GM12878 (cell line): ENCODE measurements around the gene MRPS18B. TPM values are rescaled to one million over a fixed set of nuclear protein-coding genes. Genes with fewer than 3 reads are reported as not detected.

Experiments
- BRCA1 ChIP-seq: IDR thresholded peaks from 2 replicates; pipeline ENCODE4 v1.6.1; 2011; ENCODE audit warnings: low read depth, low read length, improper control_type of control experiment
- DPF2 ChIP-seq: fragments of 450-650 bp; IDR thresholded peaks from 2 replicates; pipeline ENCODE4 v1.6.1; 2017; ENCODE audit warnings: mild to moderate bottlenecking
- FOXK2 ChIP-seq: fragments of 450-650 bp; IDR thresholded peaks from 2 replicates; pipeline ENCODE4 v1.6.1; 2017; ENCODE audit warnings: mild to moderate bottlenecking, moderate library complexity
- FOXM1 ChIP-seq: IDR thresholded peaks from 2 replicates; pipeline ENCODE4 v1.6.1; 2012; ENCODE audit warnings: low read depth, mild to moderate bottlenecking, inconsistent platforms, low read length, moderate library complexity
- GATAD2B ChIP-seq: fragments of 450-650 bp; conservative IDR thresholded peaks from 2 replicates; pipeline ENCODE4 v1.6.1; 2017; ENCODE audit warnings: low read depth, mild to moderate bottlenecking, moderate library complexity
- IKZF2 ChIP-seq, 2 experiments: fragments of 450-650 bp; IDR thresholded peaks; 2 replicates each; pipeline ENCODE4 v1.6.1; 2017; ENCODE audit warnings: mild to moderate bottlenecking in 2 of 2, moderate library complexity in 2 of 2
- KAT2A ChIP-seq: conservative IDR thresholded peaks from 2 replicates; pipeline ENCODE4 v1.6.1; 2011; ENCODE audit warnings: low read depth, low read length; ENCODE audit not compliant: control insufficient read depth
- LARP7 ChIP-seq: fragments of 450-650 bp; IDR thresholded peaks from 2 replicates; pipeline ENCODE4 v1.6.1; 2017; ENCODE audit warnings: mild to moderate bottlenecking
- POLR2AphosphoS2 ChIP-seq: IDR thresholded peaks from 2 replicates; pipeline ENCODE4 v1.6.1; 2011; ENCODE audit warnings: low read depth, mild to moderate bottlenecking, low read length, improper control_type of control experiment, moderate library complexity
- SPI1 ChIP-seq: IDR thresholded peaks from 2 replicates; pipeline ENCODE4 v1.6.1; 2011; ENCODE audit warnings: low read depth, mild to moderate bottlenecking, low read length, moderate library complexity, borderline replicate concordance; ENCODE audit not compliant: insufficient read depth
- STAT1 ChIP-seq: fragments of 450-650 bp; conservative IDR thresholded peaks from 2 replicates; pipeline ENCODE4 v1.6.1; 2014; ENCODE audit warnings: antibody characterized with exemption, mild to moderate bottlenecking
- polyA plus RNA-seq, 11 experiments: library from polyadenylated mRNA; depleted of rRNA in 4 of 11; unstranded in 6 of 11; stranded (reverse) in 5 of 11; fragments of >200 nt; fragmentation: Nextera tagmentation in 4 of 11; fragmentation: Illumina TruSeq in 1 of 11; extraction: Ambion mirVana in 4 of 11; extraction: Trizol in 1 of 11; gene quantifications; 1 replicate in 1 of 11; 2 replicates in 10 of 11; pipeline versions ENCODE4 v1.2.1 to v1.2.3, GENCODE V29; 2011 to 2016; ENCODE audit warnings: inconsistent platforms in 2 of 11, missing spikeins in 2 of 11, low read depth in 1 of 11
- total RNA-seq, 4 experiments: library from RNA; depleted of rRNA in 3 of 4; stranded (reverse); fragments of >200 nt in 3 of 4; fragmentation: Illumina TruSeq in 1 of 4; extraction: Trizol in 1 of 4; gene quantifications; 2 replicates each; pipeline versions ENCODE4 v1.2.1 to v1.2.3, GENCODE V29; 2013 to 2021
- TF ChIP-seq, protein P1 (sequence below): fragments of 450-650 bp; formaldehyde crosslinking; IDR thresholded peaks from 2 replicates; pipeline ENCODE4 v1.4.0; 2022; ENCODE audit warnings: mild to moderate bottlenecking, moderate library complexity
- TF ChIP-seq, protein P2 (sequence below): fragments of 450-650 bp; IDR thresholded peaks from 2 replicates; pipeline ENCODE4 v1.6.1; 2016; ENCODE audit warnings: mild to moderate bottlenecking
- TF ChIP-seq, protein P3 (sequence below): IDR thresholded peaks from 2 replicates; pipeline ENCODE4 v1.6.1; 2012; ENCODE audit warnings: mild to moderate bottlenecking, low read depth, low read length

Gene MRPS18B
- total and polyA plus RNA-seq, 10 of the 15 experiments (the other 5 are each of a cell fraction or from before 2014, with no cell fraction given) = 80.9 to 259 (median 140) TPM

DNA sequence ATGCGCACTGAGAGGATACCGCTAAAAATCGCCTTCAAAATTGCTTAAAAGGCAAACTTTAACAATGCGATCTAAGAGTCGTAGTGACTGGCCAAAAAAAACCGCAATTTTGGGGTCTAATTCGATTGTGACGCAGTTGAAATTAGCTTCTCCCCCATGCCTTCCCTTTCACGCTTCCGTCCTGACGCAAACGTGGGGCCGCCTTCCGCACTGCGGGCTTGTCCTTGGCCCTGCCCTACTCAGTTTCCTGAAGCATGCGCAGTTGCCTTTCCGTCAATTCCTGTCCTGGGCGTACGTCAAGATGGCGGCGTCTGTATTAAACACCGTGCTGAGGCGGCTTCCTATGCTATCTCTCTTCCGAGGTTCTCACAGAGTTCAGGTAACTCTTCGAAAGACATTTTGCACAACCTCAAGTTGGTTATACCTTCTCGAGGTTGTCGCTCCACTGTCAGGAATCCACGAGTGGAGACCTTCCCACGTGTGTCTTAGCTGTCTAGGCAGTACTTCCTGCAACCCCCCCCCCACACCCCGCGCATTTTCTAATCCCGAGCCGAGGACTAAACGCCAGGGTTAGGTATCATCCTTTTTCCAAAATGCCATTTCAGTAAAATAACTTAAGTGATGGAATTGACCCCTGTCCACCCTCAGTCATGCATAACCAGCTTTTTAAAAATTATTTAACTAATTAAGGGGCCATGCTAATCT is at the start of gene MRPS18B (continued):
- TF ChIP-seq, protein P1, sequence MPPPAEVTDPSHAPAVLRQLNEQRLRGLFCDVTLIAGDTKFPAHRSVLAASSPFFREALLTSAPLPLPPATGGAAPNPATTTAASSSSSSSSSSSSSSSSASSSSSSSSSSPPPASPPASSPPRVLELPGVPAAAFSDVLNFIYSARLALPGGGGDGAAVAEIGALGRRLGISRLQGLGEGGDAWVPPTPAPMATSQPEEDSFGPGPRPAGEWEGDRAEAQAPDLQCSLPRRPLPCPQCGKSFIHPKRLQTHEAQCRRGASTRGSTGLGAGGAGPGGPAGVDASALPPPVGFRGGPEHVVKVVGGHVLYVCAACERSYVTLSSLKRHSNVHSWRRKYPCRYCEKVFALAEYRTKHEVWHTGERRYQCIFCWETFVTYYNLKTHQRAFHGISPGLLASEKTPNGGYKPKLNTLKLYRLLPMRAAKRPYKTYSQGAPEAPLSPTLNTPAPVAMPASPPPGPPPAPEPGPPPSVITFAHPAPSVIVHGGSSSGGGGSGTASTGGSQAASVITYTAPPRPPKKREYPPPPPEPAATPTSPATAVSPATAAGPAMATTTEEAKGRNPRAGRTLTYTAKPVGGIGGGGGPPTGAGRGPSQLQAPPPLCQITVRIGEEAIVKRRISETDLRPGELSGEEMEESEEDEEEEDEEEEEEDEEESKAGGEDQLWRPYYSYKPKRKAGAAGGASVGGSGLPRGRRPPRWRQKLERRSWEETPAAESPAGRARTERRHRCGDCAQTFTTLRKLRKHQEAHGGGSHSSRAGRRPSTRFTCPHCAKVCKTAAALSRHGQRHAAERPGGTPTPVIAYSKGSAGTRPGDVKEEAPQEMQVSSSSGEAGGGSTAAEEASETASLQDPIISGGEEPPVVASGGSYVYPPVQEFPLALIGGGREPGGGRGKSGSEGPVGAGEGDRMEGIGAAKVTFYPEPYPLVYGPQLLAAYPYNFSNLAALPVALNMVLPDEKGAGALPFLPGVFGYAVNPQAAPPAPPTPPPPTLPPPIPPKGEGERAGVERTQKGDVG = no peak
- TF ChIP-seq IKZF2 (IDR thresholded peaks at IDR 0.05) (no peak; a peak in 1 of 4 replicates), BRCA1 (no peak), FOXK2 (peak; percentile 44; the same call in 1 of the 2 replicates), LARP7 (0 out of 2 replicates have a peak, but pooled peaks have one; percentile 58), DPF2 (peak; percentile 52; the same call in 1 of the 2 replicates), POLR2AphosphoS2 (peak; percentile 75; the same call in 1 of the 2 replicates), FOXM1 (no peak), SPI1 (peak; percentile 48; the same call in 1 of the 2 replicates), KAT2A (no peak), GATAD2B (peak; percentile 66; the same call in 1 of the 2 replicates), STAT1 (0 out of 2 replicates have a peak, but pooled peaks have one; percentile 55)
- TF ChIP-seq, protein P2, sequence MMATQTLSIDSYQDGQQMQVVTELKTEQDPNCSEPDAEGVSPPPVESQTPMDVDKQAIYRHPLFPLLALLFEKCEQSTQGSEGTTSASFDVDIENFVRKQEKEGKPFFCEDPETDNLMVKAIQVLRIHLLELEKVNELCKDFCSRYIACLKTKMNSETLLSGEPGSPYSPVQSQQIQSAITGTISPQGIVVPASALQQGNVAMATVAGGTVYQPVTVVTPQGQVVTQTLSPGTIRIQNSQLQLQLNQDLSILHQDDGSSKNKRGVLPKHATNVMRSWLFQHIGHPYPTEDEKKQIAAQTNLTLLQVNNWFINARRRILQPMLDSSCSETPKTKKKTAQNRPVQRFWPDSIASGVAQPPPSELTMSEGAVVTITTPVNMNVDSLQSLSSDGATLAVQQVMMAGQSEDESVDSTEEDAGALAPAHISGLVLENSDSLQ = peak; percentile 54
- TF ChIP-seq, protein P3, sequence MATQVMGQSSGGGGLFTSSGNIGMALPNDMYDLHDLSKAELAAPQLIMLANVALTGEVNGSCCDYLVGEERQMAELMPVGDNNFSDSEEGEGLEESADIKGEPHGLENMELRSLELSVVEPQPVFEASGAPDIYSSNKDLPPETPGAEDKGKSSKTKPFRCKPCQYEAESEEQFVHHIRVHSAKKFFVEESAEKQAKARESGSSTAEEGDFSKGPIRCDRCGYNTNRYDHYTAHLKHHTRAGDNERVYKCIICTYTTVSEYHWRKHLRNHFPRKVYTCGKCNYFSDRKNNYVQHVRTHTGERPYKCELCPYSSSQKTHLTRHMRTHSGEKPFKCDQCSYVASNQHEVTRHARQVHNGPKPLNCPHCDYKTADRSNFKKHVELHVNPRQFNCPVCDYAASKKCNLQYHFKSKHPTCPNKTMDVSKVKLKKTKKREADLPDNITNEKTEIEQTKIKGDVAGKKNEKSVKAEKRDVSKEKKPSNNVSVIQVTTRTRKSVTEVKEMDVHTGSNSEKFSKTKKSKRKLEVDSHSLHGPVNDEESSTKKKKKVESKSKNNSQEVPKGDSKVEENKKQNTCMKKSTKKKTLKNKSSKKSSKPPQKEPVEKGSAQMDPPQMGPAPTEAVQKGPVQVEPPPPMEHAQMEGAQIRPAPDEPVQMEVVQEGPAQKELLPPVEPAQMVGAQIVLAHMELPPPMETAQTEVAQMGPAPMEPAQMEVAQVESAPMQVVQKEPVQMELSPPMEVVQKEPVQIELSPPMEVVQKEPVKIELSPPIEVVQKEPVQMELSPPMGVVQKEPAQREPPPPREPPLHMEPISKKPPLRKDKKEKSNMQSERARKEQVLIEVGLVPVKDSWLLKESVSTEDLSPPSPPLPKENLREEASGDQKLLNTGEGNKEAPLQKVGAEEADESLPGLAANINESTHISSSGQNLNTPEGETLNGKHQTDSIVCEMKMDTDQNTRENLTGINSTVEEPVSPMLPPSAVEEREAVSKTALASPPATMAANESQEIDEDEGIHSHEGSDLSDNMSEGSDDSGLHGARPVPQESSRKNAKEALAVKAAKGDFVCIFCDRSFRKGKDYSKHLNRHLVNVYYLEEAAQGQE = 0 out of 2 replicates have a peak, but pooled peaks have one; percentile 3
